Measurements from ENCODE around the gene MIPEP.

Gene MIPEP

DNA sequence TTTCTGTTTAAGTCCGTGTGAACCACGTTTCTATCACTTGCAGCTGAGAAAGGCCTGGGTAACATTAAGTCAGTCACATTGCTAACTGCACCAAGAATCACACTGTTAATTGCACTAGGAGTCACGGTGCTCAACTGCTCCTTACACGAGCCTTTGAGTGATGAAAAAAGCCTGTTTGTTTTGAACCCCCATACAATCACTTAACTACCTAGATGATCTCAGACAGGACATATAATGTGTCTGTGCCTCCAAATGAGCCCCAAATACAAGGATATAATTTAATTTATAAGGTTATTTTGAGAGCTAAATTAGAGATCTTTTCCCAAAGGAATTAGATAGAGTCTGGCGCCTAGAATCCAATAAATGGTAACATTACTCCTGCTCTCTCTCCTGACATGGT is 84.1 kb downstream of the MIPEP start:
- no peak for DNase-seq

GRCh38 chr13:23804166-23804565 is 85.0 kb downstream of the MIPEP start:
- no peak for DNase-seq

DNA sequence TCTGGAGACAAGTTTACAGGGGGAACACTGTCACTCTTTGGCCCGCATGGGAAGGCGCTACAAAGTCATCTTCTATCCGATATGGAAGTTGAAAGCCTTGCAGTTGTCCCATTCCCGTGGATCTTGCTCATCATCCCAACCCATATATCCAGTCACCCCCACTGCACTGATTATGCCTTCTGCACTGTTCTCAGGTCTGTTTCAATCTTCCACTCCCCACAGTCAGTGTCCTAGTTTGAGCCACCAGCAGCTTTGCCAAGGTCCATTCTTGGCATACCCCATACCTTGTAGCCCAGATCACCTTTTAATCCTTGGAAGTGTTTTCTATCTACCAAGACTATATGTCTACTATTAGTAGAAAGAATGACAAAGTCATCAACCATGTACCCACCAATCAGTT is 88.1 kb downstream of the MIPEP start:
- no peak for DNase-seq

DNA sequence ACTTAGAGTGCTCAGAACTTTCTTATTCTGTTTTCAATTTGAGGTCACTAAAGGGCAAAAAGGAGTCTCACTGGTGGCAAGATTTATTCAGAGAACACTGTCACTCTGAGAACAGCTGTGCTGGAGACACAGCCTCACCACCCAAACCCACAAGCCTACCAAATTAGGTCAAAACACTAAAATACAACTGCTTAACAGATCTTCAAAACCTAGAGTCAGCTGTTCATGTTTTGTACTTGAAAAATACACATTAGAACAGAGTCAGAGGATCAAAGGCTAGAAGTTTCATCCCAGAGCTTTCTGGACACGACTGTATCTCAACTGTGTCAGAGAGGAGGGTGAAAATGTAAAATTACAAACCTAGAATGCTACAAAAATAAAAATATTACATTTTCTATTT is 89.3 kb downstream of the MIPEP start:
- no peak for DNase-seq

GRCh38 chr13:23797276-23797903 is 91.8 kb downstream of the MIPEP start:
- no peak for DNase-seq

DNA sequence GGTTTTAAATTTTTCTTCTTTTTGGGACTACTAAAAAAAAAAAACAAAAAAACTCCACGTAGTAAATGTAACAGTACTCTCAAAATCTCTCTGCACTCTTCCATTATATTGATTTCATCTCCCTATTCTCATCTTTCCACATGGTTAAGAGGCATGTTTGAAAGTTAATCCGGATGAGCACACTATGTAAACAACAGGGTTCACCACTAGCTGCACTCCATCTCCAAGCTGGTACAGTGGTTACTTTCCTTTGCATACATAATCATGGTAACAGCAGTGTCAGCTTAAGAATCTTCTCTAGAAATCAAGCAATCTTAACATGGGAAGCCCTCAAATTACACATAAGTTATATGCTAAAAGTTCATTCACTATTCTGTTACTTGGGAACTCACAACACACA is 92.6 kb downstream of the MIPEP start:
- DNase-seq = no peak

GRCh38 chr13:23794267-23795161 is 94.7 kb downstream of the MIPEP start:
- peak; percentile 34 for DNase-seq

DNA sequence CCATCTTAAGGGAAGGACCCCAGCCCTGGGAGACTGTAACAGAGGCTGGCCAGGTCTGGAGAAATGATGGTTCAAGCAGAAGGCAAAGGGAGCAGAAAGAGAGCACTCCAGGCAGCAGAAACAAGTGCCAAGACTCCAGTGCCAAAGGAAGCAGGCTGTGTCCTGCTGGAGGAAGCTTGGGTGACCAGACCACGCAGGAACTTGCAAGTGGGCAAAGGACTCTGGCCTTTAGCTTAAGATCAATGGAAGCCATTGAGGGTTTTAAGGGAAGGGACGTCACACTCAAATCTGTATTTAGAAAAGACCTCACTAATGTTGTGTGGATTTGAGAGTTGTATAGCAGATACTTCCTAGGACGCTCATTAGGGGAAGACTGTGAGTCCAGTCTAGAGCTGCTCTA is 95.5 kb downstream of the MIPEP start:
- no peak for DNase-seq

GRCh38 chr13:23792680-23793079 is 96.5 kb downstream of the MIPEP start:
- no peak for DNase-seq

GRCh38 chr13:23790577-23791170 is 98.5 kb downstream of the MIPEP start:
- DNase-seq = no peak

GRCh38 chr13:23789576-23790346 is 99.4 kb downstream of the MIPEP start:
- no peak for DNase-seq

DNA sequence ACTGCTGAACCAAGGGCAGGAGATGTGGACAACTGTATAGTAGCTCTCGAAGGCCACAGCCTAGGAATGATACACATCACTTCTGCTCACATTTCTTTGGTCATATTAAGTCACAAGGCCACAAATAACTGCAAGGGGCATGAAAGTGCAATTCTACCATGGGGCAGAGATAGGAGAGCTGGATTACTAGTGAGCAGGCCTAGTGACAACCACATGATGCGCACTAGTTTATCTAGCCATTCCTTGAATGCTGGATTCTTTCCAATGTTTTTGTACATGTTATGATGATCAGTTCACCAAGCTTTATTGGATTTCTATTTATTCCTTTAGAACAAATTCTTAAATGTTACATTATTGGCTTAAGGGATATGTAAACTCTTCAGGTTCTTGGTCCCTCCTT is 100.7 kb downstream of the MIPEP start:
- DNase-seq = no peak

GRCh38 chr13:23787464-23787863 is 101.7 kb downstream of the MIPEP start:
- DNase-seq = no peak

- DNase-seq = no peak
Observed at GRCh38 chr13:23786607-23787006, 102.6 kb downstream of the MIPEP start.

DNA sequence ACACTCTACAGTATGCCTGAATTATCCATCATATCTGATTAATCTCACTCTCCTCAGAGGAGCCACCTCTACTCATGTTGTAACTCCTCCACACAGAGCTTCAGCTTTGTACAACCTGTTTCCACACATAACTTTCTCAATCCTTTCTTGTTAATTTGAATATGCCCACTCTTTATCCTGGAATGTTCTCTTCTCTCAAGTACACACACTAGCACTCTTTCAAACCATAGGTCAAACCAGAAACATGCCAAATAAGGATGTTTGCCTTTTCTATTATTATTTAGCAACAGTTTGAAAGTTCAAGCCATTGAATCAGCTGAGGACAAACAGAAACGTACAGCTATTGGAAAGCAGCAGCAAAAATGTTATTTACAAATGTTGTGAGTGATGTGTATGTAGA is 110.3 kb downstream of the MIPEP start:
- DNase-seq = no peak

DNA sequence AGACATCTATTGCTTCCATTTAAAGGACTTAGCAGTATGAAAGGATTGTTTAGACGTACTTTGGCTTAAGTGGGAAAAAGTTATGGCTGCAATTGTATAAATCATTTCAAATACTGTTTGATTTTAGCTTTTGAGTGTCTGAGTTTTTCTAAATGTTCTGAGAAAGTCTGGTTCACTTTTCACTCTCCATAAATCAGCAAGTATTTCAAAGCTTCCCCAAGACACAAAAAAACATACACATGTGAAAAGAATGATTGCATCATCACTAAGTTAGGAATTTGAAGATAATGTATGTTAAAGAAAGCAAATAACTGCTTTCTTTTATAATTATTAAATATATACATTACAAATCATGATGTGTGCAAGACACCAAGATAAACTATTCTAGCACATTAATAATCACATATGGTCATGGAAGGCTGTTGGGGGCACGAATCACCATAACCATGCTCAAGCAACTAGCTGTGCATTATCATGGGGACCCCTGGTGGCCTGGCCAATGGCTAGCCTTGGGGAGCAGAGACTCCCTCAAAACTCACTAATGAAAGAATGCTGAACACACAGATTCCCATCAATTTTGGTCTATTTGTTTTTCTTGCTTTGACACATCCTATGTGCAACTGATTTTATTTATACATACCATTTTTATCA is 111.1 kb downstream of the MIPEP start:
- no peak for DNase-seq

- DNase-seq = no peak
Observed at GRCh38 chr13:23777575-23777870, 111.7 kb downstream of the MIPEP start.

DNA sequence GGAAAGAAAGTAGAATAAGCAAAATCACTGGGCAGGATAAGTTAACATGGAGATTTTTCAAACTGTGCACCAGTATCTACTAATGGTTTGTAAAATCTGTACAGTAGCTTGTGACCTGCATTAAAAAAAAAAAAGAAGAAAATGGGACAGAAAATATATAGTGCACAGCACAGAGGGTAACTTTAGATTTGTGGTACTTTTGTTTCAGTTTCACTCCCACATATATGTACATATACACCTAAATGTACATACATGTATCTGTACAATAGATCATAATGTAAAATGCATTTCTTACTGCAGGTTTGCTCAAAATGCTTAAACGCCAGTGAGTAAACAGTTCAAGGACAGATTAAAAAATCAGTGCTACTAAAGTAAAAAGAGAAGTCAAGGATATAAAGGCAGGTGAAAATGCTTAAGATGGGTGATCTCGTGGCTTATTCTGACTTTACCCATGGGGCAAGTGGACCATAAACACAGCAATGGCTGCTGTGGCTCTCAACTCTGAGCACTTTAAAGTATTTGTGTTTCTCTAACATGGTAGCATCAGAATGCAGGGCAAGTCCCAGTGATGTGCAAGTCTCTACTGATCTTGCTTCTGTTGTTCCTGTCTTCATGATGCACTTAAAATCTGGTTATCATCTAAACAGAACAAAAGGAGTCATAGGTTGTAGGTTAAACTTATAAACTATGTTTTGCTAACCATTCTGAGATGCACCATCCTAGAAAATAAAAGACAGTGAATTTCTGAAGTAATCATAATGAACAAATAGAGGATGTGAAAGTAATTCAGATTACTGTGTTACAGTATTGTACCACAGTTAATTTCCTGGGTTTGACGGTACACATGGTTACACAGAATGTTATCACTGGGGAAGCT is 112.3 kb downstream of the MIPEP start:
- no peak for DNase-seq

- DNase-seq = no peak
Observed at GRCh38 chr13:23772717-23773116, 116.5 kb downstream of the MIPEP start.

DNA sequence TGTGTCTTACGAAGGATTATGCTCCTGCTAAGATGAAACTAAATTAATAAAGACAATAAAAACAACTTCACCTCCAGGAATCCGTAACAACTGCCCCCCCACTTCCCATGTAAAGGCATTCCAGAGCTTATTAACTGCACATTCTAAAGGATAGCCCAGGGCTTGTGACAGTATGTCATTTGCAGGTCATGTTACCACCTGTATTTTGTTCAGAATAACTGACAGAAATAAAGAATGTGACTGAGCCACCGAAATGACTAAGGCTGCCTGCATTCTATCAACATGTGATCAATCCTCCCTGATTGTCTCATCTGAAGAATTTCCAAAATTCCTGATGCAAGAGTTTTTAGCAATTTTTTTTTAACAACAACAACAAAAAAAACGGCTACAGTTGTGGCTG is 117.2 kb downstream of the MIPEP start:
- DNase-seq = no peak

GRCh38 chr13:23771552-23771951 is 117.6 kb downstream of the MIPEP start:
- no peak for DNase-seq

DNA sequence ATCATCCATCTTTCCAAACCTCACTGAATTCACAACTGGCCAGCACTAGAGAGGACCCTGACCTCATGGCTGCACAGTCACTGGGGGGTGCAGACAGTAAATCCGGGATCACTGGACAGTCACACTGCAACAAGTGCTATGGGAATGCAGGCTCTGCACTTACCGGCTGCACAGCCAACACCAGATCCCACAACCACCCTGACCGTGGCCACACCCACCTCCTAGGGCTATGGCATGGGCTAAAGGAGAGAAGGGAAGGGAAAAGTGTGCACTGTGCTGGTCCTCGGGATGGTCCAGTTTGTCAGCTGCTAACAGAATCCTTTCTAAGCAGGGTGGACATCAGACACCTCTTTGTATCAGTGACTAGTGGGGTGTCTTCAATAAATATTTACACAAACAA is 118.2 kb downstream of the MIPEP start:
- no peak for DNase-seq

All from amniotic stem cell (primary cell).